Measurements from ENCODE around the gene PDK4. TPM values are rescaled to one million over a fixed set of nuclear protein-coding genes. Genes with fewer than 3 reads are reported as not detected.

Gene PDK4
- total RNA-seq, 5 donors from 2014 or later (not counting 1 experiment from before 2014, with no cell fraction given), result 0.44 to 0.67 (median 0.62) TPM; not detected in 2

DNA sequence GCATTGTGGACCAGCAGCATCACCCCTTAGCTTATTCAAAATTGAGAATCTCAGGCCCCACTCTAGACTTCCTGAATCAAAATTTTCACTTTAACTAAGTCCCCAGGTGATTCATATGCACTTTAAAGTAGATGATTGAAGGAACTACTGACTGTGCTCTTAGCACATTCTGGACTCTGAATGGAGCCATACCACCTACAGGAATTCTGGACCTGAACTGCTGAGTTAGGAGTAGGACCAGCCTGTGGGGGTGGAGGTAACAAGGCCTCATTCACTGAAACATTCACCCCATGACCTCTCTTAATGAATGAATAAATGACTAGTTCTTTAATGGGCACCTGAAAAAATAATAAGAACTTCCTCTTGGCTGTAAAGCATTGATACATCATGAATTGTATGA, 7.3 kb downstream of the PDK4 start:
- H3K36me3 Mint-ChIP-seq, result no peaks in the 10 kb centered on the region

DNA sequence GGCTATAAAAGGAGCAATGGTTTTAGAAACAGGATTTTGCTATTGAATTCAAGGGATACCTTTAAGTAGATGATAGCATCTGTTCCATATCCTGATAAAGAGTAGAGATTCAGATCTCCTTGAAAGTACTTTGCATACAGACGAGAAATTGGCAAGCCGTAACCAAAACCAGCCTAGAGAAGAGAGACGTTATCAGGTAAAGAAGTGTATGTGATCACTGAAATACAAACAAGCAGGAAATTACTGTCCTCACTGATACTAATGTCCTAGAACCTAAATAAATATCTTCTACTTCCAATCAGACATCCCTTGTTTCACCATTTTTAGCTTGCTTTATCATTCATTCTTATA, 9.4 kb downstream of the PDK4 start:
- no peaks in the 10 kb centered on the region for H3K36me3 ChIP-seq (ENCODE audit: control insufficient read depth in 2 of 2, extremely low read depth in 1 of 2, insufficient read depth in 1 of 2, low read length in 1 of 2)
- H3K9me3 Mint-ChIP-seq, result no peaks in the 10 kb centered on the region

More for the DNA sequence above, 7.3 kb downstream of the PDK4 start:
- ChIA-PET CTCF (no interaction called here), POLR2A (no interaction called here)
- H3K27ac ChIP-seq (ENCODE audit: low read length), result no peak overlapping the region
- H3K36me3 ChIP-seq (ENCODE audit: control insufficient read depth in 2 of 2, extremely low read depth in 1 of 2, insufficient read depth in 1 of 2, low read length in 1 of 2), result no peaks in the 10 kb centered on the region
- Mint-ChIP-seq H3K27me3 (peaks cover 0 to 3% of the 10 kb centered on the region in 2 donors), H3K9me3 (no peaks in the 10 kb centered on the region), H3K27ac (no peak overlapping the region), H3K4me3 (no peak overlapping the region), H3K4me1 (no peaks in the 10 kb centered on the region)
- no peaks in the 10 kb centered on the region for H3K27me3 ChIP-seq (replicated peaks in 1 of 2; ENCODE audit: control insufficient read depth in 2 of 2, extremely low read depth in 1 of 2, insufficient read depth in 2 of 2, low read length in 1 of 2)
- no peak for ATAC-seq (replicated peaks in 1 of 4)
- H3K4me1 ChIP-seq (ENCODE audit: control insufficient read depth in 1 of 2, extremely low read depth in 1 of 2, insufficient read depth in 2 of 2, low read length in 2 of 2), result no peaks in the 10 kb centered on the region
- DNase-seq, result no peak
- no peak overlapping the region for H3K4me3 ChIP-seq (ENCODE audit: control insufficient read depth in 1 of 2, extremely low read depth in 1 of 2, low read length in 1 of 2)
- H3K9me3 ChIP-seq, result no peaks in the 10 kb centered on the region

GRCh38 chr7:95585426-95585789, 10.9 kb downstream of the PDK4 start:
- Mint-ChIP-seq H3K4me3 (no peak overlapping the region), H3K27ac (no peak overlapping the region), H3K36me3 (no peaks in the 10 kb centered on the region), H3K27me3 (no peaks in the 10 kb centered on the region), H3K9me3 (no peaks in the 10 kb centered on the region), H3K4me1 (no peaks in the 10 kb centered on the region)
- H3K36me3 ChIP-seq (ENCODE audit: control insufficient read depth in 2 of 2, extremely low read depth in 1 of 2, insufficient read depth in 1 of 2, low read length in 1 of 2), result no peaks in the 10 kb centered on the region
- no peak for DNase-seq
- WGBS (ENCODE audit: insufficient coverage), result 88% methylated on average over 1 of the region's 3 CpGs
- CTCF ChIA-PET, result interaction anchor here in 1 of 2 donors (0.6 kb wide), 1 partner anchor 190 kb away, joined by 3 read pairs; no protein-coding TSS in a partner anchor
- H3K4me3 ChIP-seq (ENCODE audit: control insufficient read depth in 1 of 2, extremely low read depth in 1 of 2, low read length in 1 of 2), result no peak overlapping the region
- H3K27ac ChIP-seq (ENCODE audit: low read length), result no peak overlapping the region
- no peaks in the 10 kb centered on the region for H3K4me1 ChIP-seq (ENCODE audit: control insufficient read depth in 1 of 2, extremely low read depth in 1 of 2, insufficient read depth in 2 of 2, low read length in 2 of 2)
- H3K9me3 ChIP-seq, result no peaks in the 10 kb centered on the region
- H3K27me3 ChIP-seq (replicated peaks in 1 of 2; ENCODE audit: control insufficient read depth in 2 of 2, extremely low read depth in 1 of 2, insufficient read depth in 2 of 2, low read length in 1 of 2), result no peaks in the 10 kb centered on the region
- POLR2A ChIA-PET, result no interaction called here
- no peak for ATAC-seq (replicated peaks in 1 of 4)

More for the DNA sequence above, 9.4 kb downstream of the PDK4 start:
- no peaks in the 10 kb centered on the region for H3K36me3 Mint-ChIP-seq
- no peak overlapping the region for H3K4me3 Mint-ChIP-seq
- Histone ChIP-seq H3K27me3 (replicated peaks in 1 of 2; ENCODE audit: control insufficient read depth in 2 of 2, extremely low read depth in 1 of 2, insufficient read depth in 2 of 2, low read length in 1 of 2) (no peaks in the 10 kb centered on the region), H3K4me1 (ENCODE audit: control insufficient read depth in 1 of 2, extremely low read depth in 1 of 2, insufficient read depth in 2 of 2, low read length in 2 of 2) (no peaks in the 10 kb centered on the region), H3K9me3 (no peaks in the 10 kb centered on the region), H3K27ac (ENCODE audit: low read length) (no peak overlapping the region), H3K4me3 (ENCODE audit: control insufficient read depth in 1 of 2, extremely low read depth in 1 of 2, low read length in 1 of 2) (no peak overlapping the region)
- POLR2A ChIA-PET, result no interaction called here
- no peak overlapping the region for H3K27ac Mint-ChIP-seq
- H3K27me3 Mint-ChIP-seq, result peaks cover 0 to 3% of the 10 kb centered on the region in 2 donors
- WGBS (ENCODE audit: insufficient coverage), result no CpG with 5 or more reads among the region's 3 CpGs
- H3K4me1 Mint-ChIP-seq, result no peaks in the 10 kb centered on the region
- CTCF ChIA-PET, result no interaction called here
- ATAC-seq (replicated peaks in 1 of 4) (no peak), DNase-seq (no peak)

DNA sequence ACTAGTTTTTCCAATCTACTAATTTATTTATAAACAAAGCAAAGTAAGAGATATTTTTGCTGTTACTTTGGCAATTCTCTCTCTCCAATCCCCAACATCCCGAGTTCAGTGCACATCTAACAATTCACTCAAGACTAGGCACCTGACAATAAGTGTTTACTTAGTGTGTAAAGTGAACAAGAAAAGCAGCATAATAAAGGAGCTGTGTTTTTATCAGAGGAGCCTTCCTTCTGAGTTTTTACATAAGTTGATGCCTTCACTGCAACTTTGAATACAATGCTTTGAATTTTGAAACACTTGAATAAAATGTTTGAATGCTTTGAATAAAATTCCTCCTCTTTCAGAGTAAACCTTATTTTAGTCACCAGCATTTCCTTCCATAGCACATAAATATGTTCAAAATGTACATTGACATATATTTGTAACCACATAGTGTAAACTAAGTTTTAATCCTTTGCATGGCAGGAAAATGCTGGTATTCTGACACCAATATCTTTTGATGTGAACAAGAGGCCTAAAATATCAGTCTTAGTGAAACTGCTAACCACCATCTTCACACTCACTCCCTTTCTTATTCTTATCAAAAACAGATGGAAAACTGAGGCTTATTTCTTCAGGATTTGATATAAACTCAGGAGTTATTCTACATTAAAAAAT, 11.4 kb downstream of the PDK4 start:
- H3K36me3 ChIP-seq (ENCODE audit: control insufficient read depth in 2 of 2, extremely low read depth in 1 of 2, insufficient read depth in 1 of 2, low read length in 1 of 2), result no peaks in the 10 kb centered on the region
- Mint-ChIP-seq H3K27me3 (no peaks in the 10 kb centered on the region), H3K27ac (no peak overlapping the region), H3K36me3 (no peaks in the 10 kb centered on the region), H3K4me3 (no peak overlapping the region), H3K9me3 (no peaks in the 10 kb centered on the region), H3K4me1 (no peaks in the 10 kb centered on the region)
- no CpG with 5 or more reads among the region's 1 CpG for WGBS (ENCODE audit: insufficient coverage)
- ChIA-PET POLR2A (no interaction called here), CTCF (interaction anchor here in 1 of 2 donors (0.6 kb wide), 1 partner anchor 189 kb away, joined by 3 read pairs; no protein-coding TSS in a partner anchor)
- no peaks in the 10 kb centered on the region for H3K27me3 ChIP-seq (replicated peaks in 1 of 2; ENCODE audit: control insufficient read depth in 2 of 2, extremely low read depth in 1 of 2, insufficient read depth in 2 of 2, low read length in 1 of 2)
- ATAC-seq (replicated peaks in 1 of 4), result no peak
- no peak for DNase-seq
- no peaks in the 10 kb centered on the region for H3K9me3 ChIP-seq
- no peak overlapping the region for H3K4me3 ChIP-seq (ENCODE audit: control insufficient read depth in 1 of 2, extremely low read depth in 1 of 2, low read length in 1 of 2)
- H3K27ac ChIP-seq (ENCODE audit: low read length), result no peak overlapping the region
- no peaks in the 10 kb centered on the region for H3K4me1 ChIP-seq (ENCODE audit: control insufficient read depth in 1 of 2, extremely low read depth in 1 of 2, insufficient read depth in 2 of 2, low read length in 2 of 2)

DNA sequence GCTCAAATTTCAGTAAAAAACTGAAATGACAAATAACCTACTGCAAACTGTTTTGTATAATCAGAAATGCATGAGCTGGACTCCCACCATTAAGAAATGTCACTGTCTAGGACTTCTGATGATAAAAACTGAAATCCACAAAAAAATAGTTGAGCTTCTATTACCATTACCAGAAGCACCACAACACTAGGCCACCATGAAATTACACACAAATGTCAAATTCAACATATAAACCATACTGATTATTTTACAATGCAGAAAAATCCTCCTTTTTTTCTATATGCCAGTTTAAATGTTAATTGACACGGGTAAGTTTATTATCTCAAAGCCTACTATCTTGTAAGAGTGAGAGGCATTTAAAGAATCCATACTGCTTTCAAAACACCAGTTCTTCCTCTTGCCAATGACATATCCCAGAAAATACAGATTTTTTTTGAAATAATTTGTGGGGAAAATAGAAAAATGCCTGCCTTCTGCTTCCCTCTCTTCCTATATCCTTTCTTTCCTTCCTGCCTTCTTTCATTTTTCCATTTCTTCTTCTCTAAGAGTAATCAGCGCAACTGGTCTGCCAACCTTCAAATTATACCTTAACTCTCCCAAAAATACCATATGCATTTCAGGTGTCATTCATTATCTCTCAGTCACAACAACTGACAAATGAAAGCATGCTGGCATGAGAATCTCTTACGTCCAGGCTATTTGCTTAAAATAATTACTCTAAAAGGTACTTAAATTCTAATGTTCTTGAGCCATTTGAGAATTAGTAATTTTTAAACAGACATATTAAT, 12.3 kb downstream of the PDK4 start:
- Mint-ChIP-seq H3K27me3 (no peaks in the 10 kb centered on the region), H3K9me3 (no peaks in the 10 kb centered on the region), H3K4me1 (no peaks in the 10 kb centered on the region), H3K27ac (no peak overlapping the region), H3K36me3 (no peaks in the 10 kb centered on the region), H3K4me3 (no peak overlapping the region)
- no peaks in the 10 kb centered on the region for H3K36me3 ChIP-seq (ENCODE audit: control insufficient read depth in 2 of 2, extremely low read depth in 1 of 2, insufficient read depth in 1 of 2, low read length in 1 of 2)
- DNase-seq (no peak), ATAC-seq (replicated peaks in 1 of 4) (no peak)
- no peaks in the 10 kb centered on the region for H3K4me1 ChIP-seq (ENCODE audit: control insufficient read depth in 1 of 2, extremely low read depth in 1 of 2, insufficient read depth in 2 of 2, low read length in 2 of 2)
- no peaks in the 10 kb centered on the region for H3K27me3 ChIP-seq (replicated peaks in 1 of 2; ENCODE audit: control insufficient read depth in 2 of 2, extremely low read depth in 1 of 2, insufficient read depth in 2 of 2, low read length in 1 of 2)
- no peak overlapping the region for H3K27ac ChIP-seq (ENCODE audit: low read length)
- no peak overlapping the region for H3K4me3 ChIP-seq (ENCODE audit: control insufficient read depth in 1 of 2, extremely low read depth in 1 of 2, low read length in 1 of 2)
- CTCF ChIA-PET, result no interaction called here
- POLR2A ChIA-PET, result no interaction called here
- no CpG with 5 or more reads among the region's 3 CpGs for WGBS (ENCODE audit: insufficient coverage)
- H3K9me3 ChIP-seq, result no peaks in the 10 kb centered on the region

- WGBS (ENCODE audit: insufficient coverage), result no CpG with 5 or more reads among the region's 4 CpGs
- DNase-seq, result no peak
- no peak for ATAC-seq (replicated peaks in 1 of 4)
- no peak overlapping the region for H3K4me3 ChIP-seq (ENCODE audit: control insufficient read depth in 1 of 2, extremely low read depth in 1 of 2, low read length in 1 of 2)
- H3K27me3 ChIP-seq (replicated peaks in 1 of 2; ENCODE audit: control insufficient read depth in 2 of 2, extremely low read depth in 1 of 2, insufficient read depth in 2 of 2, low read length in 1 of 2), result no peaks in the 10 kb centered on the region
- H3K9me3 Mint-ChIP-seq, result no peaks in the 10 kb centered on the region
- H3K27ac ChIP-seq (ENCODE audit: low read length), result no peak overlapping the region
- H3K36me3 ChIP-seq (ENCODE audit: control insufficient read depth in 2 of 2, extremely low read depth in 1 of 2, insufficient read depth in 1 of 2, low read length in 1 of 2), result no peaks in the 10 kb centered on the region
- no peaks in the 10 kb centered on the region for H3K36me3 Mint-ChIP-seq
- ChIA-PET CTCF (no interaction called here), POLR2A (no interaction called here)
- H3K4me3 Mint-ChIP-seq, result no peak overlapping the region
- H3K27ac Mint-ChIP-seq, result no peak overlapping the region
- no peaks in the 10 kb centered on the region for H3K9me3 ChIP-seq
- H3K4me1 Mint-ChIP-seq, result no peaks in the 10 kb centered on the region
- H3K27me3 Mint-ChIP-seq, result no peaks in the 10 kb centered on the region
- no peaks in the 10 kb centered on the region for H3K4me1 ChIP-seq (ENCODE audit: control insufficient read depth in 1 of 2, extremely low read depth in 1 of 2, insufficient read depth in 2 of 2, low read length in 2 of 2)
Observed at GRCh38 chr7:95582578-95583293, 13.6 kb downstream of the PDK4 start.
